ENCODE data around the gene PTPRU.
"Not testable (repeated sequence)": the region's sequence is repeated elsewhere in the genome, so short reads cannot be mapped to it uniquely, and the experiment has no call there.

The PTPRU gene

DNA sequence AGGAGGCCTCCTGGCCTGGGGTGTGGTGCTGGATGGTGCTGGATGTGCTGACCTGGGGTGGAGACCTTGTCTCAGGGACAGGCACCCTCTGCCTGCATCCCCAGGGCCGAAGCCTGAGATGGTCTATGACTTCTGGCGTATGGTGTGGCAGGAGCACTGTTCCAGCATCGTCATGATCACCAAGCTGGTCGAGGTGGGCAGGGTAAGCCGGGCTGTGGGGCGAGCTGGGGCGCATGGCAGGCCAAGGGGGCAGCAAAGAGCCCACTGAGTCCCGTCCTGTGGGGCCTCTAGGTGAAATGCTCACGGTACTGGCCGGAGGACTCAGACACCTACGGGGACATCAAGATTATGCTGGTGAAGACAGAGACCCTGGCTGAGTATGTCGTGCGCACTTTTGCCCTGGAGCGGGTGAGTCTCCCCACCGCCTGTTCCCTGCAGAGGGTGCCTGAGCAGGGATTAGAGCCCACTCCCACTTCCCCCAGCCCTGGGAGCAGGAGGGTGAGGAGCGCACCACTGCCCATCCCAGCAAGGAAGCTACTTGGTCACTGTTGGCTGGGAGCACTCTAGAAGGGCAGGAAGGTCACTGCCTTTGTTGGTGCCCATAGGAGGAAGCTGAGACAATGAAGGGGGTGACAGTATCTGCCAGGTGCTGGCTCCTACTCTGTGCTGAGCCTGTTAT is 75.2 kb downstream of the PTPRU start:
- H3K9me3 ChIP-seq (ENCODE audit: low read depth, low read length) = no peaks in the 10 kb centered on the region
- H3K36me3 ChIP-seq (ENCODE audit: insufficient read depth, low read length) = no peaks in the 10 kb centered on the region
- no peak overlapping the region for H3K9ac ChIP-seq (ENCODE audit: insufficient read length)
- H3K27ac ChIP-seq = no peak overlapping the region
- no peak for TF ChIP-seq FOXP2 (optimal IDR thresholded peaks at IDR 0.05; ENCODE audit: control extremely low read depth, extremely low read length, insufficient read depth)
- no peak for TF ChIP-seq EZH2 (IDR thresholded peaks at IDR 0.05)
- no peak for TF ChIP-seq POLR2AphosphoS5 (IDR thresholded peaks at IDR 0.05; ENCODE audit: borderline replicate concordance, low read depth, low read length)
- H3K4me3 ChIP-seq = no peak overlapping the region
- DNase-seq (ENCODE audit: low read depth, low spot score) = no peak

DNA sequence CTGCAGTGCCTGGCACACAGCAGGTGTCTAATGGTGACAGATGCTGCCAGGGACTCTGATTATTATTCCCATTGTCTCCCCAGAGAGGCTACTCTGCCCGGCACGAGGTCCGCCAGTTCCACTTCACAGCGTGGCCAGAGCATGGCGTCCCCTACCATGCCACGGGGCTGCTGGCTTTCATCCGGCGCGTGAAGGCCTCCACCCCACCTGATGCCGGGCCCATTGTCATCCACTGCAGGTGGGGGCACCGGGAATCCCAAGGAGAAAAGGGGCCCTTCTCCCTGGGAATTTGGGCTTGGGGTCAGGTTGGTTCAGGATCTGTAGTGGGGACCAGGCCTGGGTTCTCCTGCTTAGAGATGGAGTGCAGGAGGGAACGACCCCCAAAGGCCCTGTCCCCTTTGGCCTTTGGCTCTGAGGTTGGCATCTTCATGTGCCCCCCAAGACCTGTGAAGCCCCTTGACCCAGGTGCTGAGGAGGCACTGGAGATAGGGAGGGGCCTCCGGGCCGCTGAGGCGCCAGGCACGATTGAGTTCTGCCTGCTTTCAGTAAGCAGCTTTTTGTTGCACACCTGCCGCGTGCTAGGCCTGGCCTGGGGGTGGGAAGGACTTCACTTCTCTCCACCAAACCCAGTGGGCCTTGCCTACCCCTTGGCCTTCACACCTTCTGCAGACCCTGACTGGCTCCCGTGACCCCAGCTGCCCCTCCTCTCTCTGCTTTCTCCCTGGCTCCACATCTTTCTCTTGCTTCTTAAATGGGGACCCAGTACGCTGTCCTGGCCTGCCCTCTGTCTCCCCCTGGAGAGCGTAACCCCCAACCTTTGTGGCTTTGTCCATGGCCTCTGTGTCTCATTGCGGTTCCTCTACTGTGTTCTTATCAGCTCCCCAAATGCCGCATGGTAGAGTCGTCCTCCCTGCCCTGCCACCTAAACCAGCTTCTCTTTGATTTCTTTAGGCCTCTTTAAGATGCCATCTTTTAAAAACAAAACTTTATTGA is 76.4 kb downstream of the PTPRU start:
- DNase-seq (ENCODE audit: low read depth, low spot score) = no peak
- H3K4me3 ChIP-seq = no peak overlapping the region
- TF ChIP-seq POLR2AphosphoS5 (IDR thresholded peaks at IDR 0.05; ENCODE audit: borderline replicate concordance, low read depth, low read length) = no peak
- no peak for TF ChIP-seq EZH2 (IDR thresholded peaks at IDR 0.05)
- no peak for TF ChIP-seq FOXP2 (optimal IDR thresholded peaks at IDR 0.05; ENCODE audit: control extremely low read depth, extremely low read length, insufficient read depth)
- H3K36me3 ChIP-seq (ENCODE audit: insufficient read depth, low read length) = no peaks in the 10 kb centered on the region
- no peak overlapping the region for H3K27ac ChIP-seq
- no peaks in the 10 kb centered on the region for H3K9me3 ChIP-seq (ENCODE audit: low read depth, low read length)
- H3K9ac ChIP-seq (ENCODE audit: insufficient read length) = no peak overlapping the region

DNA sequence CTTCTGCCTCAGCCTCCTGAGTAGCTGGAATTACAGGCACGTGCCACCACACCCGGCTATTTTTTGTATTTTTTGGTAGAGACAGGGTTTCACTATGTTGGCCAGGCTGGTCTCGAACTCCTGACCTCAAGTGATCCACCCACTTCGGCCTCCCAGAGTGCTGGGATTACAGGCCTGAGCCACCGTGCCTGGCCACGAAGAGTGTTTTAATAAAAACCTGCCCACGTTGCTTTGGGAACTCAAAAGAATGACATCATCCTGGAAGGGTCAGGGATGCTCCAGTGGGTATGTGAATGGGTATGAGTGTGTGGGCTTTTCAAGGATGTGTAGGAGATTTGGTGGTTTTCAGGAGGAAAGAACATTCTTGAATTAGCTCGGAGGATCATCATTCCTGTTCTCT is 78.4 kb downstream of the PTPRU start:
- not testable (repeated sequence) for DNase-seq (ENCODE audit: low read depth, low spot score); H3K36me3 ChIP-seq (ENCODE audit: insufficient read depth, low read length); H3K27ac ChIP-seq; H3K9ac ChIP-seq (ENCODE audit: insufficient read length); H3K4me3 ChIP-seq; H3K9me3 ChIP-seq (ENCODE audit: low read depth, low read length)

DNA sequence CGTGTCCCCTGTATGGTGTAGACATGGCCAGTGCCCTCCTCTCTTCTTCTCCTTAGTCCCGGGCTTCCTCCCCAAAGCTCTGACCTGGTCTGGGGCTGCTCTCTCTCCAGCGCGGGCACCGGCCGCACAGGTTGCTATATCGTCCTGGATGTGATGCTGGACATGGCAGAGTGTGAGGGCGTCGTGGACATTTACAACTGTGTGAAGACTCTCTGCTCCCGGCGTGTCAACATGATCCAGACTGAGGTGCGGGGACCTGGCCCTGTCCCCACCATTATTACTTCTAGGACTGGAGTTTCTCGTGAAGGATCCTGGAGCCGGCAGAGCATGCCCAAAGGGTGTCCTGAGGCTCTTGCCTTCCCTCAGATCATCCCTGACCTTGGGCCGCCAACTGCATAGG is 78.9 kb downstream of the PTPRU start:
- Histone ChIP-seq H3K9me3 (ENCODE audit: low read depth, low read length) (no peaks in the 10 kb centered on the region), H3K27ac (no peak overlapping the region), H3K4me3 (no peak overlapping the region), H3K36me3 (ENCODE audit: insufficient read depth, low read length) (no peaks in the 10 kb centered on the region), H3K9ac (ENCODE audit: insufficient read length) (no peak overlapping the region)
- no peak for TF ChIP-seq POLR2AphosphoS5 (IDR thresholded peaks at IDR 0.05; ENCODE audit: borderline replicate concordance, low read depth, low read length)
- no peak for TF ChIP-seq EZH2 (IDR thresholded peaks at IDR 0.05)
- TF ChIP-seq FOXP2 (optimal IDR thresholded peaks at IDR 0.05; ENCODE audit: control extremely low read depth, extremely low read length, insufficient read depth) = no peak
- no peak for DNase-seq (ENCODE audit: low read depth, low spot score)

DNA sequence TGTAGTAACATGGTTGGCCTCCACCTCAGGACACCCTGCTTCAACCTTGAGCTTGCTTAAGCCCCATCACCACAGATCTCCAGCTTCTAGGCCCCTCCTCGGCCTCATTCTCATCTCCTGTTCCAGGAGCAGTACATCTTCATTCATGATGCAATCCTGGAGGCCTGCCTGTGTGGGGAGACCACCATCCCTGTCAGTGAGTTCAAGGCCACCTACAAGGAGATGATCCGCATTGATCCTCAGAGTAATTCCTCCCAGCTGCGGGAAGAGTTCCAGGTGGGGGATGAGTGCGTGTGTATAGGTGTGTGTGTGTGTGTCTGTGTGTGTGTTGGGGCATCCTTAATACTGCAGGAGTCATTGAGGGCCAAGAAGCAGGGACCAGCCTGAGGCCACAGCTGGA is 79.6 kb downstream of the PTPRU start:
- DNase-seq (ENCODE audit: low read depth, low spot score) = no peak
- Histone ChIP-seq H3K9me3 (ENCODE audit: low read depth, low read length) (no peaks in the 10 kb centered on the region), H3K27ac (no peak overlapping the region), H3K4me3 (no peak overlapping the region), H3K9ac (ENCODE audit: insufficient read length) (no peak overlapping the region), H3K36me3 (ENCODE audit: insufficient read depth, low read length) (no peaks in the 10 kb centered on the region)
- TF ChIP-seq EZH2 (IDR thresholded peaks at IDR 0.05) = no peak
- no peak for TF ChIP-seq FOXP2 (optimal IDR thresholded peaks at IDR 0.05; ENCODE audit: control extremely low read depth, extremely low read length, insufficient read depth)
- no peak for TF ChIP-seq POLR2AphosphoS5 (IDR thresholded peaks at IDR 0.05; ENCODE audit: borderline replicate concordance, low read depth, low read length)

DNA sequence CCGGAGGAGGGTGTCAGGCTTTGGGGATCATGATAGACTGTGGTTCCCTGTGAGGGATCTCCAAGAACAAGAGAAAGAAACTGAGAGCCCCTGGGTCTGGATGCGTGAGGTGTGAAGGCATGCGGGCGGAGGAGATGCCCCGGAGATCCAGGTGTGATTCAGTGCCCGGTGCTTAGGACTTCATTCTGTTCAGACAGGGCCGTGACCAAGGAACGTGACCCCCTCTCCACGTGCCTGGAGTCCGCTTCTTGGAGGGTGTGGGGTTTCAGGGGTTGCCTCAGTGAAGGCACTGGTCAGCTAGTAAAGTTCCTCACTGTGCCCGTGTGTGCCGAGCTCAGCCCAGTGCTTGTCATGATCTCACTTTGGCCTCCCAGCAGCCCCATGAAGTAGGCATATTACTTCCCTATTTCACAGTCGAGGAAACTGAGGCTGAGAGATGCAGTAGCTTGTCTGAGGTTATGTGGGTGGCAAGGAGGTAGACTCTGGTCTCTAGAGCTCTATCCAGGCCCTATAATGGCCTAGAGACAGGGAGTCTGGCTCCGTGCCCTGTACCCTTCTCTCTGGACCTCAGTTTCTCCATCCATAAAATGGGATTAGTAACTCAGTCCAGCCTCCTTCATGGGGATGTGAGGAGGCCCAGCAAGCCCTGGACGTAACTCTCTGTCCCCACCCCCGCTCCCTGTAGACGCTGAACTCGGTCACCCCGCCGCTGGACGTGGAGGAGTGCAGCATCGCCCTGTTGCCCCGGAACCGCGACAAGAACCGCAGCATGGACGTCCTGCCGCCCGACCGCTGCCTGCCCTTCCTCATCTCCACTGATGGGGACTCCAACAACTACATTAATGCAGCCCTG is 81.0 kb downstream of the PTPRU start:
- TF ChIP-seq POLR2AphosphoS5 (IDR thresholded peaks at IDR 0.05; ENCODE audit: borderline replicate concordance, low read depth, low read length) = no peak
- TF ChIP-seq EZH2 (IDR thresholded peaks at IDR 0.05) = no peak
- no peak for TF ChIP-seq FOXP2 (optimal IDR thresholded peaks at IDR 0.05; ENCODE audit: control extremely low read depth, extremely low read length, insufficient read depth)
- H3K9me3 ChIP-seq (ENCODE audit: low read depth, low read length) = no peaks in the 10 kb centered on the region
- no peak overlapping the region for H3K9ac ChIP-seq (ENCODE audit: insufficient read length)
- no peak overlapping the region for H3K4me3 ChIP-seq
- no peak overlapping the region for H3K27ac ChIP-seq
- no peaks in the 10 kb centered on the region for H3K36me3 ChIP-seq (ENCODE audit: insufficient read depth, low read length)
- no peak for DNase-seq (ENCODE audit: low read depth, low spot score)

DNA sequence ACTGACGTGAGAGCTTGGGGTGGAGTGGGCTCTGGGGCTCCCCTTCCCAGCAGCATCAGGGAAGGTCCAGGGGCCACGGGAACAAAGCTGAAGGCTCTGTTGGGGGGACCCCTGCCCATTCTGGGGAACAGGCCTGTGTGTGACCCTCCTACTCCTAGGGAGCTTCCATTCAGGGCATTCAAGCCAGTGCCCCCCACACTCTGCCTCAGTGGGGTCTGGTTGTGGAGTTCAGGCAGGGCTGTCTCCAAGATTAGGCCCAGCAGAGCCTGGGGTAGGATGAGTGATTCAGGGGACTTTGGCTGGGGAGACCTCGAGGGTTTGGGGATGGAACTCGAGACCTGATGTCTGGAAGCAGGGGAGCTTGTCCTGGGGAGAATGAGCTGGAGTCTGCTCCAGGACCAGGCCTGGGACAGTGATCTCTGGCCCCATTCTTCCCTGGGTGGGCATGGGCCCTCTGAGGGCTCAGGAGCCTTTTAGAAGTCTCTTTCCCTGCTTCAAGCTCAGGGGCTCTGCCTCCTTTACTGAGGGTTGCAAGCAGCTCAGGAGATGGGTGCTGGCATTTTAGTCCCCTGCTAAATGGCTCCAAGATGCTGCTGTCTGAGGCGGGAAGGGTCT is 81.7 kb downstream of the PTPRU start:
- DNase-seq (ENCODE audit: low read depth, low spot score) = no peak
- Histone ChIP-seq H3K36me3 (ENCODE audit: insufficient read depth, low read length) (no peaks in the 10 kb centered on the region), H3K27ac (no peak overlapping the region), H3K9me3 (ENCODE audit: low read depth, low read length) (no peaks in the 10 kb centered on the region), H3K4me3 (no peak overlapping the region), H3K9ac (ENCODE audit: insufficient read length) (no peak overlapping the region)
- TF ChIP-seq POLR2AphosphoS5 (IDR thresholded peaks at IDR 0.05; ENCODE audit: borderline replicate concordance, low read depth, low read length) (no peak), FOXP2 (optimal IDR thresholded peaks at IDR 0.05; ENCODE audit: control extremely low read depth, extremely low read length, insufficient read depth) (no peak), EZH2 (IDR thresholded peaks at IDR 0.05) (no peak)

DNA sequence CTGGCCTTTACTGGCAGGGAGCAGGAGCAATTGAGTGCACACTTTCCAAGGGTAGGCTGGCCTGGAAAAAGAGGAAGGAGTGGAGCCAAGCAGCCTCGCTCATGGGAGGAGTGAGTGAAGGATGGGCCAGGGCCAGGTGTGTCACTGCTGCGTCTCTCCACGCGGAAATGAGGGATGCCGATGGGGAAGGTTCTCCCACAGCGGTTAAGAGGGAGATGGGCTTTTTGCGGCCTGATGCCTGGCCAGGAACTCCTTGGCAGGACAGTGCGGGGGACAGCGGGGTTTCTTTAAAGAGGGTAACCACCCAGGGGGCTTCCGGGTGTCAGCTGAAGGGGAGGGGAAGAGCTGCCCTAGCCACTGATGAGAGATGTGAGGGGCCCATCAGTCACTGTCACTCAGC is 82.4 kb downstream of the PTPRU start:
- no peaks in the 10 kb centered on the region for H3K36me3 ChIP-seq (ENCODE audit: insufficient read depth, low read length)
- no peak for DNase-seq (ENCODE audit: low read depth, low spot score)
- no peak for TF ChIP-seq POLR2AphosphoS5 (IDR thresholded peaks at IDR 0.05; ENCODE audit: borderline replicate concordance, low read depth, low read length)
- no peak for TF ChIP-seq FOXP2 (optimal IDR thresholded peaks at IDR 0.05; ENCODE audit: control extremely low read depth, extremely low read length, insufficient read depth)
- no peak for TF ChIP-seq EZH2 (IDR thresholded peaks at IDR 0.05)

More for the DNA sequence above, 82.4 kb downstream of the PTPRU start:
- H3K9me3 ChIP-seq (ENCODE audit: low read depth, low read length) = no peaks in the 10 kb centered on the region
- no peak overlapping the region for H3K27ac ChIP-seq
- H3K4me3 ChIP-seq = no peak overlapping the region
- H3K9ac ChIP-seq (ENCODE audit: insufficient read length) = no peak overlapping the region

Data from SK-N-MC (cell line).